ENCODE results near the gene CIRBP. TPM values are rescaled to one million over a fixed set of nuclear protein-coding genes. Genes with fewer than 3 reads are reported as not detected.

Gene CIRBP
- total and polyA plus RNA-seq, 9 of the 15 experiments (the other 6 are each of a cell fraction or from before 2014, with no cell fraction given), result 20.5 to 327 (median 176) TPM

DNA sequence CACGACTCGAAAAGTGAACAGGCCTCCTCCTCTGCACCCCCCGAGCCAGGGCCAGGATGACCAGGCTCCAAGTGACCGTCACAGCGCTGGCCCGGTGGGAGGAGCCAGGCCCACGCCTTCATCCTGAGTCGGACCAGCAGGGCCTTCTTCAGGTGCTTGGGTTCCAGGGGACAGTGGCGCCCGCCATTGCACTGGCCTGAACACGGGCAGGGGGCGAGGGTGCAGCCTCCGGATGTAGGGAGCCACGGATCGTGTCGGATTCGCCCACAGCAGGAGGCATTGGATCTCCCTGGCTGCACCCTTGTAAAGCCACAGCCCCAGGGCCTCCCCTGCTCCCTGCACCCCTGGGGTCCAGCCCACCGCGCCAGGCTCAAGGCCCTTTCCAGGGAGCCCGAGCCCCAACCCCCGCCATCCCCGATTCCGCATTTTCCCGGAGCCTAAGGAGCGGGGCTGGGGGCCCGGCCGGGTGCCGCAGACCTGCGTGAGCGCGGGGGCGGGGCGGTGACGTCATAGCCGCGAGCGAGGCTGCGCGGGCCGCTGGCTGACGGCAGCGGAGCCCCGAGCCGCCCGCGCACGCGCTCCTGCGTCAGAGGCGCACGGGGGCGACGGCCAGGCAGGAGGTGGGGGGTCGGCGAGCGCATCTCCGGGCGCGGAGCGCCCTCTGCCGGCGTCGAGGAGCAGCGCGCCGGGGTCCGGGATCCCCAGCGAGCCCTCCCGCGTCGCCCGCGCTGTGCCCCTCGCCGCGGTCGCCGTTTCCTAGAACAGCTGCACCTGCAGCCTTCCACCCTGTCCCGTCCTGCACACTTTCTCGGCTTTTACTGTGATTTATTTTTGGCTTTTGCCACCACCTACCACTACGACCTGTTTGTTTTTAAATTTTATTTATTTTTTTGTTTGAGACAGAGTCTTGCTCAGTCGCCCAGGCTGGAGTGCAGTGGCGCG, 29.1 kb upstream of the CIRBP start (continued):
- TF ChIP-seq, protein P1, sequence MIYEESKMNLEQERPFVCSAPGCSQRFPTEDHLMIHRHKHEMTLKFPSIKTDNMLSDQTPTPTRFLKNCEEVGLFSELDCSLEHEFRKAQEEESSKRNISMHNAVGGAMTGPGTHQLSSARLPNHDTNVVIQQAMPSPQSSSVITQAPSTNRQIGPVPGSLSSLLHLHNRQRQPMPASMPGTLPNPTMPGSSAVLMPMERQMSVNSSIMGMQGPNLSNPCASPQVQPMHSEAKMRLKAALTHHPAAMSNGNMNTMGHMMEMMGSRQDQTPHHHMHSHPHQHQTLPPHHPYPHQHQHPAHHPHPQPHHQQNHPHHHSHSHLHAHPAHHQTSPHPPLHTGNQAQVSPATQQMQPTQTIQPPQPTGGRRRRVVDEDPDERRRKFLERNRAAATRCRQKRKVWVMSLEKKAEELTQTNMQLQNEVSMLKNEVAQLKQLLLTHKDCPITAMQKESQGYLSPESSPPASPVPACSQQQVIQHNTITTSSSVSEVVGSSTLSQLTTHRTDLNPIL (CRISPR knock-in tag; IDR thresholded peaks at IDR 0.05), result no peak
- TF ChIP-seq CC2D1A (IDR thresholded peaks at IDR 0.05) (no peak), TFAM (CRISPR knock-in tag; conservative IDR thresholded peaks at IDR 0.05) (no peak), ZNF174 (CRISPR knock-in tag; IDR thresholded peaks at IDR 0.05) (no peak), SP1 (CRISPR knock-in tag; IDR thresholded peaks at IDR 0.05) (peak; percentile 62), NR3C1 (CRISPR knock-in tag; IDR thresholded peaks at IDR 0.05) (no peak), BRCA1 (IDR thresholded peaks at IDR 0.05) (no peak), BRCA1 (CRISPR knock-in tag; IDR thresholded peaks at IDR 0.05) (no peak), SMAD2 (IDR thresholded peaks at IDR 0.05; ENCODE audit: low read depth, low read length) (no peak), ZBTB1 (CRISPR knock-in tag; IDR thresholded peaks at IDR 0.05; ENCODE audit: borderline replicate concordance, low read depth) (no peak), HIVEP1 (CRISPR knock-in tag; IDR thresholded peaks at IDR 0.05) (no peak), TBP (optimal IDR thresholded peaks at IDR 0.05; ENCODE audit: low read depth, low read length) (peak; percentile 25), ASH1L (IDR thresholded peaks at IDR 0.05; ENCODE audit: borderline replicate concordance, low read depth, partially characterized antibody) (no peak), ZNF133 (CRISPR knock-in tag; IDR thresholded peaks at IDR 0.05) (peak; percentile 65; the same call in 1 of the 2 replicates), FOXM1 (IDR thresholded peaks at IDR 0.05; ENCODE audit: low read depth) (no peak), FOXM1 (CRISPR knock-in tag; IDR thresholded peaks at IDR 0.05; ENCODE audit: low read depth) (no peak), RERE (CRISPR knock-in tag; IDR thresholded peaks at IDR 0.05; ENCODE audit: borderline replicate concordance) (no peak)
- TF ChIP-seq, protein P2, sequence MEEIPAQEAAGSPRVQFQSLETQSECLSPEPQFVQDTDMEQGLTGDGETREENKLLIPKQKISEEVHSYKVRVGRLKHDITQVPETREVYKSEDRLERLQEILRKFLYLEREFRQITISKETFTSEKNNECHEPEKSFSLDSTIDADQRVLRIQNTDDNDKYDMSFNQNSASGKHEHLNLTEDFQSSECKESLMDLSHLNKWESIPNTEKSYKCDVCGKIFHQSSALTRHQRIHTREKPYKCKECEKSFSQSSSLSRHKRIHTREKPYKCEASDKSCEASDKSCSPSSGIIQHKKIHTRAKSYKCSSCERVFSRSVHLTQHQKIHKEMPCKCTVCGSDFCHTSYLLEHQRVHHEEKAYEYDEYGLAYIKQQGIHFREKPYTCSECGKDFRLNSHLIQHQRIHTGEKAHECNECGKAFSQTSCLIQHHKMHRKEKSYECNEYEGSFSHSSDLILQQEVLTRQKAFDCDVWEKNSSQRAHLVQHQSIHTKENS (CRISPR knock-in tag; IDR thresholded peaks at IDR 0.05), result no peak
- TF ChIP-seq, protein P3, sequence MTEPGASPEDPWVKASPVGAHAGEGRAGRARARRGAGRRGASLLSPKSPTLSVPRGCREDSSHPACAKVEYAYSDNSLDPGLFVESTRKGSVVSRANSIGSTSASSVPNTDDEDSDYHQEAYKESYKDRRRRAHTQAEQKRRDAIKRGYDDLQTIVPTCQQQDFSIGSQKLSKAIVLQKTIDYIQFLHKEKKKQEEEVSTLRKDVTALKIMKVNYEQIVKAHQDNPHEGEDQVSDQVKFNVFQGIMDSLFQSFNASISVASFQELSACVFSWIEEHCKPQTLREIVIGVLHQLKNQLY (CRISPR knock-in tag; conservative IDR thresholded peaks at IDR 0.05), result 0 out of 4 replicates have a peak, but pooled peaks of 1 of the 2 experiments have one; percentile 49

Measured in K562 (cell line).